Measurements from ENCODE around the gene NCOA7. TPM values are rescaled to one million over a fixed set of nuclear protein-coding genes. Genes with fewer than 3 reads are reported as not detected.

The NCOA7 gene, protein sequence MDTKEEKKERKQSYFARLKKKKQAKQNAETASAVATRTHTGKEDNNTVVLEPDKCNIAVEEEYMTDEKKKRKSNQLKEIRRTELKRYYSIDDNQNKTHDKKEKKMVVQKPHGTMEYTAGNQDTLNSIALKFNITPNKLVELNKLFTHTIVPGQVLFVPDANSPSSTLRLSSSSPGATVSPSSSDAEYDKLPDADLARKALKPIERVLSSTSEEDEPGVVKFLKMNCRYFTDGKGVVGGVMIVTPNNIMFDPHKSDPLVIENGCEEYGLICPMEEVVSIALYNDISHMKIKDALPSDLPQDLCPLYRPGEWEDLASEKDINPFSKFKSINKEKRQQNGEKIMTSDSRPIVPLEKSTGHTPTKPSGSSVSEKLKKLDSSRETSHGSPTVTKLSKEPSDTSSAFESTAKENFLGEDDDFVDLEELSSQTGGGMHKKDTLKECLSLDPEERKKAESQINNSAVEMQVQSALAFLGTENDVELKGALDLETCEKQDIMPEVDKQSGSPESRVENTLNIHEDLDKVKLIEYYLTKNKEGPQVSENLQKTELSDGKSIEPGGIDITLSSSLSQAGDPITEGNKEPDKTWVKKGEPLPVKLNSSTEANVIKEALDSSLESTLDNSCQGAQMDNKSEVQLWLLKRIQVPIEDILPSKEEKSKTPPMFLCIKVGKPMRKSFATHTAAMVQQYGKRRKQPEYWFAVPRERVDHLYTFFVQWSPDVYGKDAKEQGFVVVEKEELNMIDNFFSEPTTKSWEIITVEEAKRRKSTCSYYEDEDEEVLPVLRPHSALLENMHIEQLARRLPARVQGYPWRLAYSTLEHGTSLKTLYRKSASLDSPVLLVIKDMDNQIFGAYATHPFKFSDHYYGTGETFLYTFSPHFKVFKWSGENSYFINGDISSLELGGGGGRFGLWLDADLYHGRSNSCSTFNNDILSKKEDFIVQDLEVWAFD
- total RNA-seq = 50.2 and 159 TPM in 2 replicates

DNA sequence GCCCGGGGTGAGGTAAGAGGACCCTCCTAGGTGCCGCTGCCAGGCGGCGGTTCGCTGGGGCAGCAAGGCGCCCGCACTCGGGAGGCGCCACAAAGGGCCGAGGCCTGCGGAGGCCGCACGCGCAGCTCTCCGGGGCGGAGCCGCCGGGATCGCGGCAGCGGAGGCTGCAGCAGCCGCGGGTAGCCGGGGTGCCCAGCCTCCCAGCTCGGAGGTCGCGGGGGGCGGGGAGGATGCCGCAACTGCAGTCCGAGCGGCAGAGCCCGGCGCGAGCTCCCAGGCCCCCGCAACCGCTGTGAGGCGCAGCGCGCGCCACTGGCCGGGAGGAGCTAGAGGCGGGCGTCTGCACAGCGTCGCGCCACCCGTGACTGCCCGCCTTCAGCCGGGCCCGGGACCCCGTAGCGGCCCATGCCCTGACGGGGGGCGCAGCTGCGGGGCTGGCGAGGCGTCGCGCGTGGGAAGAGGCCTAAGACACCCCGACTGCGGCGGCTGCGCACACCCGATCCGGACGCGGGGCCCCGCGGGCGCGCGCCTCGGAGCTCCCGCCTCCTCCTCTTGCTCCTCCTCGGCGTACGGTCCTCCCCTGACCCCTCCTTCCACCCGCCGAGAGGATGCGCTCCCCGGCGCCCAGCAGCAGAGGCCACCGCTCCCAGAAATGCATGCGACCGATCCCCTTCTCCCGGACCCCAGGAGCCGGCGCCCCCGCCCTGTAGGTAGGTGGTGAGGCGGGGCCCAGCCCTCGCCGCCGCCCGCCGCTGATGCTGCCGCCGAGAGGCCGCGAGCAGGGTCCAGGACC lies at the start of gene NCOA7:
Gene NCOA7 (plus strand): TSS at position 603 of the 793 bp plus-strand sequence. CDS start 24,395 bp downstream, outside the sequence.

DNA sequence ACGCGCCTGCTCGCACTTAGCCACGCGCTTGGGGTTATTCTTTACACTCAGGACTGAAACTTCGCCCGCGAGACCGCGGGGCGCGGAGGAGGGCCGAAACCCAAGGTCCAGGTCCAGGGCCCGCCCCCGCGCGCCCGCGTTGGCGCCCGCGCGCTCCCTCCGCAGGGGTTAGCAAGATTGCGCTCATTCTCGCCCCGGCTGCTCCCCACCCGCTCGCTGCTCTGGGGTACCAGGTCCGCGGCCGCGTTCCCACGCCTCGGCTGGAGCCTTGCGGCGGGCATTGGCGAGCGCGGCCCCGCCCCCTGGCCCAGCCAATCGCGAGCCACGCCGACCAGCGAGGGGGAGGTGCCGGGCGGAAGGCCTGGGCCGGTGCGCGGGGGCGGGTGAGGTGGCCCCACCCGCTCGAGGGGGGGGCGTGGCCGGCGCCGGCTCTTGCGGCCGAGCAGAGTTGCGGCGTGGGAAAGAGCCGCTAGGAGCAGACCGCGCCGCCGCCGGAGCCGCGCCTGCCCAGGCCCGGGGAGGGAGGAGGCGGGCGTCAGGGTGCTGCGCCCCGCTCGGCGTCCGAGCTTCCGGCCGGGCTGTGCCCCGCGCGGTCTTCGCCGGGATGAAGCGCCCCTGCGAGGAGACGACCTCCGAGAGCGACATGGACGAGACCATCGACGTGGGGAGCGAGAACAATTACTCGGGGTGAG lies 41.4 kb upstream of the NCOA7 start, which contains the start of gene HEY2:
Gene HEY2 (plus strand): TSS at position 460 of the 692 bp plus-strand sequence. CDS start 145 bp downstream, at position 605.

GRCh38 chr6:125956506-125957390 lies 166.0 kb downstream of the NCOA7 start, which contains the start of gene HINT3:
HINT3 (plus strand) TSS chr6:125956770; CDS start chr6:125956978, 208 bp downstream.

Other genes starting within 250 kb of the NCOA7 start
- gene HEY2, start 41.3 kb upstream of the NCOA7 start, total RNA-seq = under 0.01 TPM in 1 of 2 replicates, not detected in the other
- 9.9 and 14.5 TPM in 2 replicates for gene HINT3, start 165.8 kb downstream of the NCOA7 start, total RNA-seq
- gene TRMT11, start 195.6 kb downstream of the NCOA7 start, total RNA-seq = 6.6 and 17.2 TPM in 2 replicates